ENCODE measurements around the gene ACTR10.
"Not testable (repeated sequence)": the region's sequence is repeated elsewhere in the genome, so short reads cannot be mapped to it uniquely, and the experiment has no call there.

The ACTR10 gene

GRCh38 chr14:58216544-58216943 lies 16.6 kb downstream of the ACTR10 start:
- DNase-seq (ENCODE audit: low read depth) = no peak

GRCh38 chr14:58227096-58227819 lies 27.3 kb downstream of the ACTR10 start:
- DNase-seq (ENCODE audit: low read depth) = no peak

- no peak for DNase-seq (ENCODE audit: low read depth)
These were observed 38.6 kb downstream of the ACTR10 start for GRCh38 chr14:58238252-58239243.

- DNase-seq (ENCODE audit: low read depth) = peak; percentile 79
These were observed 39.6 kb downstream of the ACTR10 start for GRCh38 chr14:58239244-58240195.

- no peak for DNase-seq (ENCODE audit: low read depth)
These were observed 44.0 kb downstream of the ACTR10 start for GRCh38 chr14:58243790-58244555.

GRCh38 chr14:58244556-58245387 lies 44.8 kb downstream of the ACTR10 start, which contains the start of gene PSMA3:
TSS of gene PSMA3 (plus strand) at chr14:58244843. CDS start at chr14:58244921, 78 bp downstream.
- DNase-seq (ENCODE audit: low read depth) = peak; percentile 89

- DNase-seq (ENCODE audit: low read depth) = no peak
These were observed 45.6 kb downstream of the ACTR10 start for GRCh38 chr14:58245562-58245961.

- no peak for DNase-seq (ENCODE audit: low read depth)
These were observed 49.7 kb downstream of the ACTR10 start for GRCh38 chr14:58249611-58250010.

- DNase-seq (ENCODE audit: low read depth) = no peak
These were observed 58.2 kb downstream of the ACTR10 start for GRCh38 chr14:58258156-58258555.

- DNase-seq (ENCODE audit: low read depth) = not testable (repeated sequence)
These were observed 62.1 kb downstream of the ACTR10 start for GRCh38 chr14:58262005-58262404.

GRCh38 chr14:58265401-58265800 lies 65.5 kb downstream of the ACTR10 start:
- DNase-seq (ENCODE audit: low read depth) = no peak

- DNase-seq (ENCODE audit: low read depth) = no peak
These were observed 70.7 kb downstream of the ACTR10 start for GRCh38 chr14:58270628-58271027.

GRCh38 chr14:58272588-58273372 lies 72.8 kb downstream of the ACTR10 start:
- no peak for DNase-seq (ENCODE audit: low read depth)

- DNase-seq (ENCODE audit: low read depth) = no peak
These were observed 74.9 kb downstream of the ACTR10 start for GRCh38 chr14:58274881-58275280.

- DNase-seq (ENCODE audit: low read depth) = no peak
These were observed 75.7 kb downstream of the ACTR10 start for GRCh38 chr14:58275527-58276190.

GRCh38 chr14:58276208-58276607 lies 76.3 kb downstream of the ACTR10 start:
- no peak for DNase-seq (ENCODE audit: low read depth)

- DNase-seq (ENCODE audit: low read depth) = no peak
These were observed 78.2 kb downstream of the ACTR10 start for GRCh38 chr14:58278177-58278576.

GRCh38 chr14:58280954-58281787 lies 81.2 kb downstream of the ACTR10 start:
- DNase-seq (ENCODE audit: low read depth) = no peak
